PC-3 (cell line): Measurements from ENCODE around the gene FAM50B. TPM values are rescaled to one million over a fixed set of nuclear protein-coding genes. Genes with fewer than 3 reads are reported as not detected.

Experiments
- ATAC-seq: fragments of 200-7000 bp; cut with Tn5 transposase; 2 replicates; pipeline ENCODE4 v1.9.1; 2020; ENCODE audit warnings: mild to moderate bottlenecking, moderate library complexity
- BruUV-seq: library from RNA; stranded (reverse); fragments of 400-500 nt; replicated peaks from 2 replicates; lab custom pipeline; 2021; lab: Mats Ljungman, UMichigan
- CTCF ChIA-PET: fragments of 300-600 bp; sonication (Branson Sonifier 250); formaldehyde crosslinking; loops from one replicate; lab custom pipeline; 2022; ENCODE audit warnings: antibody characterized with exemption; lab: Charles Lee
- POLR2A ChIA-PET: fragments of 300-600 bp; sonication (Branson Sonifier 250); formaldehyde crosslinking; loops from one replicate; lab custom pipeline; 2022; ENCODE audit warnings: antibody characterized with exemption; ENCODE audit not compliant: unreplicated experiment; lab: Charles Lee
- DNase-seq: peaks from one replicate; pipeline ENCODE4 v3.0.0-alpha.2; 2015
- H2AFZ ChIP-seq: fragments of 300-600 bp; sonication (generic); 2 replicates; pipeline ENCODE4 v1.6.0; 2016; ENCODE audit warnings: antibody characterized with exemption, low read length
- H3F3A ChIP-seq: fragments of 300-600 bp; sonication (generic); one replicate; pipeline ENCODE4 v1.6.0; 2017; ENCODE audit warnings: antibody characterized with exemption, low read length, control low read depth, mild to moderate bottlenecking; ENCODE audit not compliant: unreplicated experiment
- H3K27ac ChIP-seq: fragments of 300-600 bp; sonication (generic); 2 replicates; pipeline ENCODE4 v1.5.1; 2016; ENCODE audit warnings: mild to moderate bottlenecking, low read length
- H3K27me3 ChIP-seq: fragments of 300-600 bp; sonication (generic); 2 replicates; pipeline ENCODE4 v1.6.1; 2016; ENCODE audit warnings: low read length, mixed read lengths
- H3K36me3 ChIP-seq: fragments of 300-600 bp; sonication (generic); 2 replicates; pipeline ENCODE4 v1.6.1; 2016; ENCODE audit warnings: low read depth, mixed run types, low read length, mixed read lengths
- H3K4me1 ChIP-seq: fragments of 300-600 bp; sonication (generic); 2 replicates; pipeline ENCODE4 v1.5.1; 2016; ENCODE audit warnings: low read length; ENCODE audit not compliant: insufficient read depth
- H3K4me2 ChIP-seq: fragments of 300-600 bp; sonication (generic); 2 replicates; pipeline ENCODE4 v1.6.0; 2016; ENCODE audit warnings: low read length
- H3K4me3 ChIP-seq: fragments of 300-600 bp; sonication (generic); 2 replicates; pipeline ENCODE4 v1.5.1; 2016; ENCODE audit warnings: mild to moderate bottlenecking, low read length, mixed read lengths
- H3K79me2 ChIP-seq: fragments of 300-600 bp; sonication (generic); 2 replicates; pipeline ENCODE4 v1.6.1; 2017; ENCODE audit warnings: low read length, mixed read lengths
- H3K9ac ChIP-seq: fragments of 300-600 bp; sonication (generic); 2 replicates; pipeline ENCODE4 v1.6.0; 2016; ENCODE audit warnings: mild to moderate bottlenecking, low read length
- H3K9me2 ChIP-seq: fragments of 300-600 bp; sonication (generic); replicated peaks from 2 replicates; pipeline ENCODE4 v1.6.1; 2016; ENCODE audit warnings: mixed run types, low read length, mixed read lengths
- H3K9me3 ChIP-seq: fragments of 300-600 bp; sonication (generic); 2 replicates; pipeline ENCODE4 v1.6.1; 2016; ENCODE audit warnings: low read length, mixed read lengths
- H4K20me1 ChIP-seq: fragments of 300-600 bp; sonication (generic); 2 replicates; pipeline ENCODE4 v1.6.1; 2016; ENCODE audit warnings: low read length, mixed read lengths
- EZH2 ChIP-seq: fragments of 300-600 bp; sonication (generic); IDR thresholded peaks from one replicate; pipeline ENCODE4 v1.6.1; 2017; ENCODE audit warnings: antibody characterized with exemption, mild to moderate bottlenecking, low read length; ENCODE audit not compliant: unreplicated experiment
- EZH2phosphoT487 ChIP-seq: fragments of 300-600 bp; sonication (generic); IDR thresholded peaks from 2 replicates; pipeline ENCODE4 v1.6.1; 2018; ENCODE audit warnings: mild to moderate bottlenecking, antibody characterized with exemption, low read length, borderline replicate concordance
- intact Hi-C: fragments of 100-400 bp; cut with micrococcal nuclease; formaldehyde crosslinking; loops from 2 replicates; pipeline ENCODE4 v1.9.0; 2023
- total RNA-seq: library from RNA; depleted of rRNA; stranded (reverse); fragments of >200 nt; gene quantifications from 2 replicates; pipeline ENCODE4 v1.2.3, GENCODE V29; 2014
- TF ChIP-seq, protein P1 (sequence below): fragments of 300-600 bp; sonication (generic); conservative IDR thresholded peaks from 2 replicates; pipeline ENCODE4 v1.5.1; 2017; ENCODE audit warnings: antibody characterized with exemption, low read depth, mild to moderate bottlenecking, low read length

FAM50B gene
- total RNA-seq, 1 experiment from 2014 or later: 8.3 TPM

GRCh38 chr6:3814539-3814938 lies 34.6 kb upstream of the FAM50B start:
- TF ChIP-seq EZH2: no peak
- no peak for TF ChIP-seq EZH2phosphoT487
- TF ChIP-seq, protein P1, sequence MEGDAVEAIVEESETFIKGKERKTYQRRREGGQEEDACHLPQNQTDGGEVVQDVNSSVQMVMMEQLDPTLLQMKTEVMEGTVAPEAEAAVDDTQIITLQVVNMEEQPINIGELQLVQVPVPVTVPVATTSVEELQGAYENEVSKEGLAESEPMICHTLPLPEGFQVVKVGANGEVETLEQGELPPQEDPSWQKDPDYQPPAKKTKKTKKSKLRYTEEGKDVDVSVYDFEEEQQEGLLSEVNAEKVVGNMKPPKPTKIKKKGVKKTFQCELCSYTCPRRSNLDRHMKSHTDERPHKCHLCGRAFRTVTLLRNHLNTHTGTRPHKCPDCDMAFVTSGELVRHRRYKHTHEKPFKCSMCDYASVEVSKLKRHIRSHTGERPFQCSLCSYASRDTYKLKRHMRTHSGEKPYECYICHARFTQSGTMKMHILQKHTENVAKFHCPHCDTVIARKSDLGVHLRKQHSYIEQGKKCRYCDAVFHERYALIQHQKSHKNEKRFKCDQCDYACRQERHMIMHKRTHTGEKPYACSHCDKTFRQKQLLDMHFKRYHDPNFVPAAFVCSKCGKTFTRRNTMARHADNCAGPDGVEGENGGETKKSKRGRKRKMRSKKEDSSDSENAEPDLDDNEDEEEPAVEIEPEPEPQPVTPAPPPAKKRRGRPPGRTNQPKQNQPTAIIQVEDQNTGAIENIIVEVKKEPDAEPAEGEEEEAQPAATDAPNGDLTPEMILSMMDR: no peak

GRCh38 chr6:3816251-3816650 lies 32.9 kb upstream of the FAM50B start:
- no TSS peak for BruUV-seq
- ChIA-PET CTCF (no interaction called here), POLR2A (no interaction called here)
- Histone ChIP-seq H3K4me3 (no peak overlapping the region), H3K9ac (no peak overlapping the region), H3K4me2 (peak overlapping the region; percentile 17; the same call in 1 of the 2 replicates), H3F3A (no peaks in the 10 kb centered on the region), H3K27me3 (no peaks in the 10 kb centered on the region), H3K9me3 (no peaks in the 10 kb centered on the region), H2AFZ (no peak overlapping the region), H3K27ac (0 out of 2 replicates have a peak overlapping the region, but pooled peaks have one; percentile 2), H4K20me1 (no peaks in the 10 kb centered on the region), H3K36me3 (no peaks in the 10 kb centered on the region), H3K4me1 (peaks cover 45% of the 10 kb centered on the region), H3K9me2 (no peaks in the 10 kb centered on the region), H3K79me2 (no peaks in the 10 kb centered on the region)
- TF ChIP-seq EZH2phosphoT487: no peak
- no peak for TF ChIP-seq EZH2
- TF ChIP-seq, protein P1: no peak
- intact Hi-C loops: loop anchor here (1.0 kb wide), 1 partner anchor 9 kb away; no protein-coding TSS in a partner anchor
- peak; percentile 59 for DNase-seq
- peak; percentile 23 for ATAC-seq

More at GRCh38 chr6:3814539-3814938, 34.6 kb upstream of the FAM50B start:
- Histone ChIP-seq H3K9me3 (no peaks in the 10 kb centered on the region), H3K9me2 (no peaks in the 10 kb centered on the region), H3K79me2 (no peaks in the 10 kb centered on the region), H2AFZ (no peak overlapping the region), H3K27me3 (no peaks in the 10 kb centered on the region), H3K4me2 (no peak overlapping the region), H3K36me3 (no peaks in the 10 kb centered on the region), H3K4me1 (peaks cover 45% of the 10 kb centered on the region), H4K20me1 (no peaks in the 10 kb centered on the region), H3K27ac (no peak overlapping the region), H3K9ac (no peak overlapping the region), H3F3A (no peaks in the 10 kb centered on the region), H3K4me3 (no peak overlapping the region)
- no TSS peak for BruUV-seq
- intact Hi-C loops: no loop called here
- DNase-seq: no peak
- no peak for ATAC-seq
- CTCF ChIA-PET: no interaction called here
- POLR2A ChIA-PET: no interaction called here
